Prostate gland (tissue), 2 donors: ENCODE measurements around the gene IGSF9. TPM values are rescaled to one million over a fixed set of nuclear protein-coding genes. Genes with fewer than 3 reads are reported as not detected.

Experiments used
- DNase-seq: peaks from one replicate; pipeline ENCODE4 v3.0.0-alpha.2; 2019; ENCODE audit warnings: low spot score
- H3K27ac ChIP-seq, 2 donors: fragments of 200-600 bp; sonication (generic); 2 replicates each; pipeline ENCODE4 v1.5.1; 2017 to 2019
- H3K27me3 ChIP-seq: fragments of 200-600 bp; sonication (generic); replicated peaks from 2 replicates; pipeline ENCODE4 v1.5.1; 2019; ENCODE audit not compliant: insufficient read depth
- H3K36me3 ChIP-seq, 2 donors: fragments of 200-600 bp; sonication (generic); 1 replicate in 1 of 2; 2 replicates in 1 of 2; pipeline versions ENCODE4 v1.5.1 to v1.8.1; 2017 to 2019
- H3K4me1 ChIP-seq: fragments of 200-600 bp; sonication (generic); replicated peaks from 2 replicates; pipeline ENCODE4 v1.5.1; 2019
- H3K4me3 ChIP-seq, 2 donors: fragments of 200-600 bp; sonication (generic); 2 replicates each; pipeline ENCODE4 v1.5.1; 2017 to 2019
- H3K9me3 ChIP-seq: fragments of 200-600 bp; sonication (generic); 2 replicates; pipeline ENCODE4 v1.5.1; 2017
- POLR2A ChIP-seq: fragments of 450-650 bp; IDR thresholded peaks from one replicate; pipeline ENCODE4 v1.6.1; 2016; ENCODE audit warnings: antibody characterized with exemption, mild to moderate bottlenecking
- POLR2AphosphoS5 ChIP-seq: sonication (generic); formaldehyde crosslinking; IDR thresholded peaks from one replicate; pipeline ENCODE4 v1.6.1; 2017; ENCODE audit warnings: antibody characterized with exemption
- WGBS: methylation state at CpG from one replicate; pipeline ENCODE4 v1.1.5; 2018; 5-methylcytosine and 5-hydroxymethylcytosine counted together
- intact Hi-C: fragments of 100-400 bp; cut with DNase I; formaldehyde crosslinking; loops from one replicate; pipeline ENCODE4 v1.14.2; 2022
- total RNA-seq, 2 donors: library from RNA; depleted of rRNA; stranded (reverse); fragments of >200 nt; gene quantifications; one replicate each; pipeline ENCODE4 v1.1.0, GENCODE V29; 2016
- TF ChIP-seq, protein P1 (sequence below), 4 experiments: fragments of 200-600 bp in 2 of 4; fragments of 450-650 bp in 2 of 4; sonication (generic) in 2 of 4; IDR thresholded peaks; 1 replicate in 3 of 4; 2 replicates in 1 of 4; pipeline ENCODE4 v1.5.1; 2016 to 2019; ENCODE audit warnings: antibody characterized with exemption in 4 of 4, mild to moderate bottlenecking in 2 of 4, moderate library complexity in 2 of 4

IGSF9 gene
- total RNA-seq, 2 donors from 2014 or later, result 7.6 to 17.3 TPM

DNA sequence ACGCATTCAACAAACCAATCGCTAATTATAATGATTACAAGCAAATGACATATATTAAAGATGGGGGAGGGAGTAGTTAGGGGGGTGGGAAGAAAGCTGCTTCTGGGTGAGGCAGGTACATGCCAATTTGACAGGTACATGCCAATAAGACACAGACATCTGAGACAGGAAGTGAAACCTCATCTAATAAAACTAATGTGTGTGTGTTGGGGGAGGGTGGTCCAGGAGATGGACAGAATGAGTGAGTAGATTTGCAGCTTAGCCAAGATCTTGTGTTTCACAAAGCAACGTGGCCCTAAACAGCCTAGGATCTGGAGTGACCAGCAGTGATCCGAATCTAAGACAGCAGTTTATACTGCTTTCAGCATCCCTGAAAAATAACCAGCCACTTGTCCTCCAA is 56.2 kb downstream of the IGSF9 start:
- 82% methylated on average over 4 of the region's 4 CpGs for WGBS
- no peak overlapping the region for H3K27ac ChIP-seq

DNA sequence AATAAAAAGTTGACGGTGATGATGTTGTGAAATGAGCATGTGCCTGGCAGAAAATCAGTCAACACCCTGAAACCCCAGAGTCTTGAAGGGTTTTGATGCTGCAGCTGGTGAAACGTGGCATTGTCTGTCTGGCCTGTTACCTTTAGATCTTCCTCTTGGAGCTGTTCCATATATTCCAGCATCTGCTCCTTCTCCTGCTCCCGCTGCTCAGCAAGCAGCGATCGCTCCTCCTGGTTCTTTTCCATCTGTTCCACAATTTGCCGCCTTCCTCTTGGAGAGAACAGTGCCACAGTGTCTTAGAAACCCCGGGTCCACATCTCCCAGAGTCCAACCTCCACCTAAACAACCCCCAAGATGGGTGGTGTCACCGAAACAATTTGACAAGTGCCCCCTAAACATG is 61.1 kb downstream of the IGSF9 start:
- no peak for DNase-seq
- 84% methylated on average over 8 of the region's 8 CpGs for whole genome bisulfite sequencing
- Histone ChIP-seq H3K4me3 (no peak overlapping the region), H3K27me3 (no peaks in the 10 kb centered on the region), H3K27ac (no peak overlapping the region), H3K4me1 (no peaks in the 10 kb centered on the region), H3K36me3 (no peaks in the 10 kb centered on the region), H3K9me3 (no peaks in the 10 kb centered on the region)
- TF ChIP-seq POLR2AphosphoS5, result no peak
- TF ChIP-seq, protein P1, sequence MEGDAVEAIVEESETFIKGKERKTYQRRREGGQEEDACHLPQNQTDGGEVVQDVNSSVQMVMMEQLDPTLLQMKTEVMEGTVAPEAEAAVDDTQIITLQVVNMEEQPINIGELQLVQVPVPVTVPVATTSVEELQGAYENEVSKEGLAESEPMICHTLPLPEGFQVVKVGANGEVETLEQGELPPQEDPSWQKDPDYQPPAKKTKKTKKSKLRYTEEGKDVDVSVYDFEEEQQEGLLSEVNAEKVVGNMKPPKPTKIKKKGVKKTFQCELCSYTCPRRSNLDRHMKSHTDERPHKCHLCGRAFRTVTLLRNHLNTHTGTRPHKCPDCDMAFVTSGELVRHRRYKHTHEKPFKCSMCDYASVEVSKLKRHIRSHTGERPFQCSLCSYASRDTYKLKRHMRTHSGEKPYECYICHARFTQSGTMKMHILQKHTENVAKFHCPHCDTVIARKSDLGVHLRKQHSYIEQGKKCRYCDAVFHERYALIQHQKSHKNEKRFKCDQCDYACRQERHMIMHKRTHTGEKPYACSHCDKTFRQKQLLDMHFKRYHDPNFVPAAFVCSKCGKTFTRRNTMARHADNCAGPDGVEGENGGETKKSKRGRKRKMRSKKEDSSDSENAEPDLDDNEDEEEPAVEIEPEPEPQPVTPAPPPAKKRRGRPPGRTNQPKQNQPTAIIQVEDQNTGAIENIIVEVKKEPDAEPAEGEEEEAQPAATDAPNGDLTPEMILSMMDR (IDR thresholded peaks at IDR 0.05), result no peak
- intact Hi-C loops, result no loop called here

More for the DNA sequence above, 56.2 kb downstream of the IGSF9 start:
- Histone ChIP-seq H3K4me1 (no peaks in the 10 kb centered on the region), H3K36me3 (no peaks in the 10 kb centered on the region), H3K4me3 (no peak overlapping the region), H3K9me3 (no peaks in the 10 kb centered on the region), H3K27me3 (no peaks in the 10 kb centered on the region)
- no peak for DNase-seq
- TF ChIP-seq POLR2A (no peak), POLR2AphosphoS5 (no peak)
- TF ChIP-seq, protein P1 (IDR thresholded peaks at IDR 0.05), result no peak
- intact Hi-C loops, result no loop called here

DNA sequence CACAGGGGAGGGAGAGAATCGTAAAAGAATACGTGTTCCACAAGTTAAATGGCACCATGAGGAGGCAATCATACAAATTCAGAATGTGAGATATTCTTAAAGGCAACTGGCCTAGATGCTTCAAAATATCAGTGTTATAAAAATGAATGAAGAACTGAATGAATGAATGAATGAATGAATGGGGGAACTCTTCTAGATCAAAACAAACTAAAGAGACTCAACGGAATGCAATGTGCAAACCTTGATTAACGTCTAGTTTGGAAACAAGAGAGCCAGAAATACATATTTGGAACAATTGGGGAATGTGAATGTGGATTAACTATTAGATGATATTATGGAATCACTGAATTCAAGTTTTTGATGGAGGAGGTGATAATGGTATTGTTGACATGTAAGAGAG is 62.3 kb downstream of the IGSF9 start:
- no peaks in the 10 kb centered on the region for H3K9me3 ChIP-seq
- H3K36me3 ChIP-seq, result no peaks in the 10 kb centered on the region
- no peak for TF ChIP-seq POLR2AphosphoS5
- TF ChIP-seq POLR2A, result no peak
- TF ChIP-seq, protein P1 (IDR thresholded peaks at IDR 0.05), result no peak
- no peaks in the 10 kb centered on the region for H3K4me1 ChIP-seq
- H3K27me3 ChIP-seq, result no peaks in the 10 kb centered on the region
- H3K27ac ChIP-seq, result no peak overlapping the region
- WGBS, result 81% methylated on average over 4 of the region's 4 CpGs
- intact Hi-C loops, result no loop called here
- DNase-seq, result no peak
- no peak overlapping the region for H3K4me3 ChIP-seq

DNA sequence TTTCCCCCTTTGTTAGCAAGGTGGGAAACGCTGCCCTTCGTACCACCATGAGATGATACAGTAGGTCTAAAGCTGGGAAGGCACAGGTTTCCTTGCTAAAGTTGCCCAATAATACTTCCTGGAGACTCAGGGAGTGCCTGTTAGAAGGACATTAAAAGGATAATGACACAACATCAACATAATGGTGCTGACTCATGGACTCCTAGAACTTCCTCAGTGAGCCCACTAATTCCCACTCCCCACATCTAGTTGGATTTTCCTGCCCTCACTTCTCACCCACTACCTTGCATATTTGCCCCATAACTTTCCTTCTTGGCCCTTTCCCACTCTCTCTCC is 62.9 kb downstream of the IGSF9 start:
- Histone ChIP-seq H3K27me3 (no peaks in the 10 kb centered on the region), H3K36me3 (no peaks in the 10 kb centered on the region), H3K4me1 (no peaks in the 10 kb centered on the region), H3K27ac (no peak overlapping the region), H3K9me3 (no peaks in the 10 kb centered on the region), H3K4me3 (no peak overlapping the region)
- no peak for DNase-seq
- intact Hi-C loops, result no loop called here
- TF ChIP-seq, protein P1 (IDR thresholded peaks at IDR 0.05), result no peak
- TF ChIP-seq POLR2AphosphoS5, result no peak
- WGBS, result 85% methylated on average over 2 of the region's 2 CpGs

DNA sequence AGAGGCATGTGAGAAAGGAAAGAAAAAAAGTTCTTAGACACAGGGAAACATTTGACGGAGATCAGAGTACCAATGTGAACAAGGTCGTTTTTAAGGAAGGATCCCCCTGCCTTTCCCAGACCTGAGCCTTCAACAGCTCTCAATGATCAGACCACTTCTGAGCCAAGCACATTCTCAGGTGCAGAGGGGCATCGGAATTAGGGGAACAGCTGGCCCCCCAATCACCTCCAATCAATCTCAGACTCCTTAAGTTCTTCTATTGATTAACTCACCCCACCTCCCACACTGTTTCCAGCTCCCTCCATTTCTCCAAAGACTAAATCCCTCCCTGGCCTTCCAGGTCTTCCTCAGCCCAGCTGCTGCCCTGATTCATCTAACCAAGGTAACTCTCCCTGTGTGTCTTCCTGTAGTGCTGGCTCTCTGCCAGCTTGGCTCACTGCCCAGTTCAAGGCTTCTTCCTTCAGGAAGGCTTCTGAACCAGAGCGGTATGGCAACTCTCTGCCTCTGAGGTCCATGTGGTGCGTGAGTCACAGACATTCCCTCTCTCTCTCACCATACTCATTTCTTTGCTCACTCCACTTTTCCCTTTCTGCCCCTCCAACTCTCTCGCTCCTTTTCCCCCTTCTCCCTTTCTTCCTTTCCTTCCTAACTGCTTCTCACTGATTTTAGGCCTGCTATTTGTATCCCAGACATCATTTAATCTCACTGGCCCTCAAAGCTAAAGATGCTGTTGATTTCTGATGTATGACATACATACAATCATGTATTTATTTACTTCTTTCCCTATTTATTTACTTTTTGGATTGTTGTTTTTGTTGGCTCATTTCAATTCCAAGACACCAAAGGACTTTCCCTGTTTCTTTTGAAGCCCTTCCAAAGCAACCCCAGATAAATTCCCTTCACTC is 63.5 kb downstream of the IGSF9 start:
- intact Hi-C loops, result no loop called here
- no peak overlapping the region for H3K27ac ChIP-seq
- no peaks in the 10 kb centered on the region for H3K9me3 ChIP-seq
- H3K36me3 ChIP-seq, result no peaks in the 10 kb centered on the region
- no peak overlapping the region for H3K4me3 ChIP-seq
- H3K4me1 ChIP-seq, result no peaks in the 10 kb centered on the region
- H3K27me3 ChIP-seq, result no peaks in the 10 kb centered on the region
- DNase-seq, result peak; percentile 94
- peak; percentile 66 for TF ChIP-seq POLR2AphosphoS5
- TF ChIP-seq POLR2A, result no peak
- WGBS, result 57% methylated on average over 6 of the region's 6 CpGs
